A549 (cell line): Measurements from ENCODE around the gene OR2H1. TPM values are rescaled to one million over a fixed set of nuclear protein-coding genes. Genes with fewer than 3 reads are reported as not detected.

Experiments
- ATAC-seq, 2 experiments: fragments of 200-7000 bp in 1 of 2; fragments of >200 bp in 1 of 2; cut with Nextera tagmentation in 1 of 2; cut with Tn5 transposase in 1 of 2; 3 replicates each; pipeline versions ENCODE4 v1.8.0 to v1.9.1; 2018 to 2020; ENCODE audit warnings: mild to moderate bottlenecking in 1 of 2, moderate library complexity in 1 of 2
- CTCF ChIA-PET: fragments of 300-600 bp; sonication (Branson Sonifier 250); formaldehyde crosslinking; extraction: SDS; loops from one replicate; lab custom pipeline; 2021; ENCODE audit warnings: antibody characterized with exemption, inconsistent platforms; lab: Yijun Ruan, JAX
- POLR2A ChIA-PET: fragments of 350-600 bp; formaldehyde crosslinking; extraction: SDS; loops from one replicate; lab custom pipeline; 2021; ENCODE audit warnings: antibody characterized with exemption, inconsistent platforms; lab: Yijun Ruan, JAX
- DNase-seq, 2 experiments: peaks; one replicate each; pipeline versions ENCODE4 v3.0.0 to v3.0.0-alpha.2; 2011 to 2016; ENCODE audit warnings: low read depth in 1 of 2, low spot score in 1 of 2
- FAIRE-seq: peaks from 2 replicates; lab custom pipeline; 2011; peaks lifted over from hg19 to GRCh38; lab: Jason Lieb, UNC
- H3K27ac ChIP-seq, 2 experiments: fragments of >200 bp; sonication (Bioruptor Twin); formaldehyde crosslinking; 3 replicates each; pipeline ENCODE4 v1.5.1; 2016 to 2017
- H3K4me1 ChIP-seq: fragments of >200 bp; sonication (Bioruptor Twin); formaldehyde crosslinking; 3 replicates; pipeline ENCODE4 v1.6.1; 2016
- H3K4me2 ChIP-seq: fragments of >200 bp; sonication (Bioruptor Twin); formaldehyde crosslinking; 3 replicates; pipeline ENCODE4 v1.6.1; 2016
- H3K4me3 ChIP-seq: fragments of >200 bp; sonication (Bioruptor Twin); formaldehyde crosslinking; 3 replicates; pipeline ENCODE4 v1.5.1; 2016
- H3K9me3 ChIP-seq: fragments of >200 bp; sonication (Bioruptor Twin); formaldehyde crosslinking; 3 replicates; pipeline ENCODE4 v1.6.1; 2016
- BHLHE40 ChIP-seq: IDR thresholded peaks from 2 replicates; pipeline ENCODE4 v1.6.1; 2012; ENCODE audit warnings: low read depth, low read length, inconsistent platforms
- CBX8 ChIP-seq: fragments of 200-600 bp; sonication (generic); IDR thresholded peaks from 2 replicates; pipeline ENCODE4 v1.6.1; 2016
- CHD2 ChIP-seq: fragments of 150-350 bp; IDR thresholded peaks from 2 replicates; pipeline ENCODE4 v1.6.1; 2014; ENCODE audit warnings: low read length; ENCODE audit not compliant: partially characterized antibody
- CHD4 ChIP-seq: fragments of 200-600 bp; sonication (generic); IDR thresholded peaks from 2 replicates; pipeline ENCODE4 v1.6.1; 2016; ENCODE audit warnings: antibody characterized with exemption, mild to moderate bottlenecking, borderline replicate concordance
- E2F6 ChIP-seq: IDR thresholded peaks from 2 replicates; pipeline ENCODE4 v1.6.1; 2012; ENCODE audit warnings: low read depth, borderline replicate concordance
- ELK1 ChIP-seq: fragments of 150-350 bp; IDR thresholded peaks from 2 replicates; pipeline ENCODE4 v1.6.1; 2014; ENCODE audit warnings: low read depth, mild to moderate bottlenecking, low read length
- EP300 ChIP-seq, 2 experiments: fragments of >200 bp; sonication (Bioruptor Twin); formaldehyde crosslinking; IDR thresholded peaks; 2 replicates in 1 of 2; 3 replicates in 1 of 2; pipeline ENCODE4 v1.6.1; 2016 to 2017
- FOSL2 ChIP-seq, 2 experiments: fragments of 450-650 bp in 1 of 2; fragments of >200 bp in 1 of 2; sonication (Bioruptor Twin) in 1 of 2; formaldehyde crosslinking; IDR thresholded peaks; 2 replicates each; pipeline versions ENCODE4 v1.5.0 to v1.6.1; 2016 to 2020; ENCODE audit warnings: mild to moderate bottlenecking in 1 of 2, moderate library complexity in 1 of 2
- FOXS1 ChIP-seq: fragments of 250-450 bp; sonication (Bioruptor Pico); IDR thresholded peaks from 2 replicates; pipeline ENCODE4 v1.5.0; 2020; ENCODE audit warnings: mild to moderate bottlenecking, moderate library complexity
- HDAC2 ChIP-seq: fragments of 200-600 bp; sonication (generic); IDR thresholded peaks from 2 replicates; pipeline ENCODE4 v1.6.1; 2016
- HOXB13 ChIP-seq: fragments of 250-450 bp; sonication (Bioruptor Pico); IDR thresholded peaks from 2 replicates; pipeline ENCODE4 v1.5.0; 2020; ENCODE audit warnings: low read depth, mild to moderate bottlenecking, moderate library complexity
- JUN ChIP-seq, 2 experiments: fragments of >200 bp; sonication (Bioruptor Twin); formaldehyde crosslinking; IDR thresholded peaks; 2 replicates in 1 of 2; 3 replicates in 1 of 2; pipeline ENCODE4 v1.6.1; 2016 to 2017
- JUNB ChIP-seq: fragments of >200 bp; sonication (Bioruptor Twin); formaldehyde crosslinking; IDR thresholded peaks from 2 replicates; pipeline ENCODE4 v1.6.1; 2016
- KDM1A ChIP-seq: fragments of 200-600 bp; sonication (generic); IDR thresholded peaks from 2 replicates; pipeline ENCODE4 v1.6.1; 2016; ENCODE audit warnings: low read depth, mild to moderate bottlenecking
- KDM5A ChIP-seq: fragments of 200-600 bp; sonication (generic); IDR thresholded peaks from 2 replicates; pipeline ENCODE4 v1.6.1; 2016; ENCODE audit warnings: antibody characterized with exemption, mild to moderate bottlenecking
- MAX ChIP-seq: IDR thresholded peaks from 2 replicates; pipeline ENCODE4 v1.6.1; 2012
- MAZ ChIP-seq: fragments of 150-350 bp; IDR thresholded peaks from 2 replicates; pipeline ENCODE4 v1.6.1; 2014; ENCODE audit warnings: antibody characterized with exemption, low read depth, low read length, borderline replicate concordance
- NPAS2 ChIP-seq: fragments of 250-450 bp; sonication (Bioruptor Pico); IDR thresholded peaks from 2 replicates; pipeline ENCODE4 v1.8.0; 2022; ENCODE audit warnings: mild to moderate bottlenecking, moderate library complexity, borderline replicate concordance
- POLR2AphosphoS2 ChIP-seq: conservative IDR thresholded peaks from 2 replicates; pipeline ENCODE4 v1.6.1; 2012; ENCODE audit warnings: low read length, improper control_type of control experiment, inconsistent platforms
- RAD21 ChIP-seq, 2 experiments: fragments of >200 bp in 1 of 2; sonication (Bioruptor Twin) in 1 of 2; formaldehyde crosslinking in 1 of 2; IDR thresholded peaks in 1 of 2; conservative IDR thresholded peaks in 1 of 2; 2 replicates in 1 of 2; 3 replicates in 1 of 2; pipeline ENCODE4 v1.6.1; 2012 to 2018; ENCODE audit warnings: inconsistent platforms in 1 of 2
- REST ChIP-seq: fragments of 200-600 bp; sonication (generic); IDR thresholded peaks from 2 replicates; pipeline ENCODE4 v1.6.1; 2016; ENCODE audit warnings: antibody characterized with exemption, mild to moderate bottlenecking, moderate library complexity
- RFX5 ChIP-seq: fragments of 450-650 bp; IDR thresholded peaks from 2 replicates; pipeline ENCODE4 v1.7.1; 2014; ENCODE audit warnings: antibody characterized with exemption, mild to moderate bottlenecking, moderate library complexity
- TFCP2L1 ChIP-seq: fragments of 250-450 bp; sonication (Bioruptor Pico); IDR thresholded peaks from 2 replicates; pipeline ENCODE4 v1.5.0; 2021; ENCODE audit warnings: mild to moderate bottlenecking
- TP53 ChIP-seq: fragments of 250-450 bp; sonication (Bioruptor Pico); IDR thresholded peaks from 2 replicates; pipeline ENCODE4 v1.5.0; 2021; ENCODE audit warnings: mild to moderate bottlenecking, moderate library complexity
- USF2 ChIP-seq: fragments of 450-650 bp; IDR thresholded peaks from 2 replicates; pipeline ENCODE4 v1.6.1; 2014; ENCODE audit warnings: antibody characterized with exemption
- ZFP36 ChIP-seq: fragments of 450-650 bp; IDR thresholded peaks from 2 replicates; pipeline ENCODE4 v1.6.1; 2014; ENCODE audit warnings: borderline replicate concordance; ENCODE audit not compliant: partially characterized antibody
- ZNF302 ChIP-seq: fragments of 250-450 bp; sonication (Bioruptor Pico); IDR thresholded peaks from 2 replicates; pipeline ENCODE4 v1.9.0; 2021; ENCODE audit warnings: inconsistent platforms, mild to moderate bottlenecking, moderate library complexity
- WGBS: methylation state at CpG from one replicate; pipeline ENCODE4 v1.1.6; 2017; ENCODE audit errors: missing lambda C conversion rate; 5-methylcytosine and 5-hydroxymethylcytosine counted together
- polyA plus RNA-seq, 4 experiments: library from polyadenylated mRNA; depleted of rRNA in 3 of 4; stranded (reverse); fragments of >200 nt; fragmentation: RNase III in 1 of 4; extraction: RNeasy Plus Mini Kit Qiagen cat#74134 plus additional on column Dnase treatment in 1 of 4; gene quantifications; 2 replicates in 3 of 4; 3 replicates in 1 of 4; pipeline ENCODE4 v1.2.3, GENCODE V29; 2011 to 2017

The OR2H1 gene
- polyA plus RNA-seq, 2 of the 4 experiments (the other 2 are of a cell fraction) = not detected

- TF ChIP-seq ZFP36 (no peak), NPAS2 (CRISPR knock-in tag) (no peak), CBX8 (no peak), HDAC2 (no peak)
Observed at GRCh38 chr6:29461021-29461814, 4.3 kb downstream of the OR2H1 start.

GRCh38 chr6:29462022-29462421 is 5.1 kb downstream of the OR2H1 start:
- DNase-seq (no peak), ATAC-seq (no peak), FAIRE-seq (no peak)
- CTCF ChIA-PET = no interaction called here
- POLR2A ChIA-PET = no interaction called here
- Histone ChIP-seq H3K27ac (no peak overlapping the region), H3K4me1 (no peaks in the 10 kb centered on the region), H3K4me2 (no peak overlapping the region), H3K4me3 (no peak overlapping the region), H3K9me3 (no peaks in the 10 kb centered on the region)
- TF ChIP-seq KDM1A (no peak), POLR2AphosphoS2 (no peak), NPAS2 (CRISPR knock-in tag) (no peak), CBX8 (no peak), USF2 (no peak), FOXS1 (CRISPR knock-in tag) (no peak), RFX5 (no peak), MAX (no peak), CHD2 (no peak), JUN (IDR thresholded peaks at IDR 0.05) (no peak), TP53 (CRISPR knock-in tag) (no peak), BHLHE40 (no peak), JUNB (no peak), TFCP2L1 (no peak), HOXB13 (CRISPR knock-in tag) (no peak)
- WGBS = 4% methylated on average over 6 of the region's 6 CpGs

More at GRCh38 chr6:29461021-29461814, 4.3 kb downstream of the OR2H1 start:
- Histone ChIP-seq H3K4me1 (no peaks in the 10 kb centered on the region), H3K27ac (no peak overlapping the region), H3K9me3 (no peaks in the 10 kb centered on the region), H3K4me2 (no peak overlapping the region), H3K4me3 (no peak overlapping the region)
- FAIRE-seq (no peak), DNase-seq (no peak), ATAC-seq (no peak)
- POLR2A ChIA-PET = no interaction called here
- WGBS = 10% methylated on average over 5 of the region's 5 CpGs
- CTCF ChIA-PET = no interaction called here

GRCh38 chr6:29465279-29465678 is 8.3 kb downstream of the OR2H1 start:
- Histone ChIP-seq H3K4me3 (no peak overlapping the region), H3K4me2 (no peak overlapping the region), H3K9me3 (no peaks in the 10 kb centered on the region), H3K4me1 (no peaks in the 10 kb centered on the region), H3K27ac (no peak overlapping the region)
- WGBS = 2% methylated on average over 2 of the region's 2 CpGs
- POLR2A ChIA-PET = no interaction called here
- ATAC-seq (no peak), FAIRE-seq (no peak), DNase-seq (no peak)
- CTCF ChIA-PET = no interaction called here
- TF ChIP-seq ZFP36 (no peak), FOSL2 (IDR thresholded peaks at IDR 0.05) (no peak), FOSL2 (CRISPR knock-in tag; IDR thresholded peaks at IDR 0.05) (no peak), EP300 (IDR thresholded peaks at IDR 0.05) (no peak), ZNF302 (CRISPR knock-in tag) (no peak), KDM1A (no peak), CHD4 (no peak), FOXS1 (CRISPR knock-in tag) (no peak), RAD21 (conservative IDR thresholded peaks at IDR 0.05 in 1 of 2, IDR thresholded peaks at IDR 0.05 in 1 of 2) (no peak), POLR2AphosphoS2 (no peak), REST (no peak), KDM5A (no peak), JUNB (no peak), MAZ (no peak), ELK1 (no peak), E2F6 (no peak), HOXB13 (CRISPR knock-in tag) (no peak)
